OCI-LY7 (cell line): ENCODE data around the gene ANKRD2.

ENCODE experiments used
- CTCF ChIP-seq: fragments of 200-600 bp; sonication (generic); conservative IDR thresholded peaks from 2 replicates; pipeline ENCODE4 v1.5.1; 2014; ENCODE audit warnings: mild to moderate bottlenecking, antibody characterized with exemption, low read length, moderate library complexity, mixed read lengths
- EZH2phosphoT487 ChIP-seq: fragments of 200-600 bp; sonication (generic); IDR thresholded peaks from 2 replicates; pipeline ENCODE4 v1.6.1; 2018; ENCODE audit warnings: low read depth, borderline replicate concordance, mild to moderate bottlenecking, mixed run types, antibody characterized with exemption, low read length, moderate library complexity, mixed read lengths

DNA sequence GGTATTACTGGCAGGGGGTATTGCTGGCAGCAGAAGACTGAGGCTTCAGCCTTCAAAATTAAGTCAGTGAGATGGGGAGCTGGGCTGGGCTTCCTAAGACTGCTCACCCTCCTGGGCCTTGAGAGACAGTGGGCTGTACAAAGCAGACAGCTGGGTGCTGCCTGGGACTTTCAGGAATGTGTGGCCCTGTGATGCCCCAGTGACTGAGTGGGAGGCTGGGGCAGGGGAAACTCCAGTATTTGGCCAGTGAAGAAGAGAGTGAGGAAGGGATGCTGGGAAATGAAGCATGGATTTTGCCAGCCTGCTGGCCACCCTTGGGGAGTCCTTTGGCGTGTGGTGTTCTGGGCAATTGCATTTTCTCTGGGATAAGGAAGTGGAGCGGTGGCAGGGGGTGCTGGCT, 442 bp downstream of the ANKRD2 start:
- TF ChIP-seq CTCF = no peak
- TF ChIP-seq EZH2phosphoT487 = no peak
